K562 (cell line): ENCODE measurements around the gene CHMP4B. TPM values are rescaled to one million over a fixed set of nuclear protein-coding genes. Genes with fewer than 3 reads are reported as not detected.
A peak's percentile ranks its signal among the peaks of the same experiment; 100 is the strongest.

Experiments used
- ARID4B ChIP-seq: sonication (generic); formaldehyde crosslinking; IDR thresholded peaks from 2 replicates; pipeline ENCODE4 v1.8.0; 2022; ENCODE audit warnings: mild to moderate bottlenecking, missing genetic modification reagents
- CTCF ChIP-seq, 3 experiments: IDR thresholded peaks in 2 of 3; conservative IDR thresholded peaks in 1 of 3; 2 replicates each; pipeline ENCODE4 v1.5.1; 2011 to 2012; ENCODE audit warnings: low read length in 3 of 3, mild to moderate bottlenecking in 3 of 3, control low read depth in 2 of 3, improper control_type of control experiment in 1 of 3, inconsistent platforms in 1 of 3, low read depth in 1 of 3, mixed read lengths in 1 of 3, moderate library complexity in 1 of 3; ENCODE audit not compliant: insufficient read depth in 2 of 3
- HBP1 ChIP-seq: fragments of 450-650 bp; formaldehyde crosslinking; IDR thresholded peaks from 2 replicates; pipeline ENCODE4 v1.4.0; 2022; ENCODE audit warnings: missing genetic modification characterization
- HDGF ChIP-seq: fragments of 450-650 bp; IDR thresholded peaks from 2 replicates; pipeline ENCODE4 v1.6.1; 2016
- HMG20B ChIP-seq: fragments of 250-450 bp; sonication (Bioruptor Pico); IDR thresholded peaks from 2 replicates; pipeline ENCODE4 v1.5.0; 2021; ENCODE audit warnings: mild to moderate bottlenecking
- MIER1 ChIP-seq: fragments of 450-650 bp; IDR thresholded peaks from 2 replicates; pipeline ENCODE4 v1.6.1; 2016; ENCODE audit warnings: antibody characterized with exemption, mild to moderate bottlenecking, low read depth
- NEUROD1 ChIP-seq: fragments of 150-350 bp; IDR thresholded peaks from 2 replicates; pipeline ENCODE4 v1.6.1; 2014; ENCODE audit warnings: borderline replicate concordance, low read length, low read depth; ENCODE audit not compliant: partially characterized antibody
- NKRF ChIP-seq: fragments of 450-650 bp; IDR thresholded peaks from 2 replicates; pipeline ENCODE4 v1.6.1; 2016; ENCODE audit warnings: borderline replicate concordance
- PHB2 ChIP-seq: fragments of 450-650 bp; IDR thresholded peaks from 2 replicates; pipeline ENCODE4 v1.6.1; 2017; ENCODE audit warnings: low read depth
- RBM39 ChIP-seq: fragments of 200-400 bp; formaldehyde crosslinking; optimal IDR thresholded peaks from 2 replicates; pipeline ENCODE3; 2018; ENCODE audit warnings: low read depth, low read length
- ZNF561 ChIP-seq: fragments of 450-650 bp; formaldehyde crosslinking; conservative IDR thresholded peaks from 2 replicates; pipeline ENCODE4 v1.4.0; 2020; ENCODE audit warnings: mild to moderate bottlenecking, moderate library complexity
- polyA plus RNA-seq, 8 experiments: library from polyadenylated mRNA; depleted of rRNA in 4 of 8; stranded (reverse) in 5 of 8; unstranded in 3 of 8; fragments of >200 nt; fragmentation: Nextera tagmentation in 2 of 8; fragmentation: Illumina TruSeq in 1 of 8; extraction: Ambion mirVana in 2 of 8; extraction: Trizol in 1 of 8; gene quantifications; 2 replicates each; pipeline versions ENCODE4 v1.2.1 to v1.2.3, GENCODE V29; 2011 to 2014; ENCODE audit warnings: inconsistent platforms in 1 of 8, missing spikeins in 1 of 8
- total RNA-seq, 7 experiments: library from RNA; depleted of rRNA in 6 of 7; stranded (reverse); fragments of >200 nt in 6 of 7; fragmentation: Illumina TruSeq in 2 of 7; extraction: Trizol in 2 of 7; gene quantifications; 2 replicates each; pipeline versions ENCODE4 v1.2.1 to v1.2.3, GENCODE V29; 2011 to 2021; ENCODE audit warnings: low replicate concordance in 1 of 7

CHMP4B gene
- total and polyA plus RNA-seq, 9 of the 15 experiments (the other 6 are each of a cell fraction or from before 2014, with no cell fraction given) = 1.8 to 64.7 (median 31.8) TPM

- TF ChIP-seq CTCF (IDR thresholded peaks at IDR 0.05 in 2 of 3, conservative IDR thresholded peaks at IDR 0.05 in 1 of 3; ENCODE audit: insufficient read depth in 2 of 3, low read depth in 1 of 3, low read length in 3 of 3) (no peak), HBP1 (CRISPR knock-in tag) (peak; percentile 89; the same call in 1 of the 2 replicates), HDGF (0 out of 2 replicates have a peak, but pooled peaks have one; percentile 79), RBM39 (peak; percentile 52), PHB2 (0 out of 2 replicates have a peak, but pooled peaks have one; percentile 30), ZNF561 (CRISPR knock-in tag) (no peak), NKRF (peak; percentile 76), ARID4B (CRISPR knock-in tag) (no peak), MIER1 (peak; percentile 42; the same call in 1 of the 2 replicates), HMG20B (CRISPR knock-in tag) (no peak), NEUROD1 (no peak)
These were observed 616 bp downstream of the CHMP4B start (continued) for GRCh38 chr20:33811776-33812151.
